Measurements from ENCODE around the gene TRAPPC2L. TPM values are rescaled to one million over a fixed set of nuclear protein-coding genes. Genes with fewer than 3 reads are reported as not detected.
A peak's percentile ranks its signal among the peaks of the same experiment; 100 is the strongest.

The TRAPPC2L gene
- total RNA-seq, 6 experiments from 2014 or later = 58.0 to 75.9 (median 65.6) TPM

DNA sequence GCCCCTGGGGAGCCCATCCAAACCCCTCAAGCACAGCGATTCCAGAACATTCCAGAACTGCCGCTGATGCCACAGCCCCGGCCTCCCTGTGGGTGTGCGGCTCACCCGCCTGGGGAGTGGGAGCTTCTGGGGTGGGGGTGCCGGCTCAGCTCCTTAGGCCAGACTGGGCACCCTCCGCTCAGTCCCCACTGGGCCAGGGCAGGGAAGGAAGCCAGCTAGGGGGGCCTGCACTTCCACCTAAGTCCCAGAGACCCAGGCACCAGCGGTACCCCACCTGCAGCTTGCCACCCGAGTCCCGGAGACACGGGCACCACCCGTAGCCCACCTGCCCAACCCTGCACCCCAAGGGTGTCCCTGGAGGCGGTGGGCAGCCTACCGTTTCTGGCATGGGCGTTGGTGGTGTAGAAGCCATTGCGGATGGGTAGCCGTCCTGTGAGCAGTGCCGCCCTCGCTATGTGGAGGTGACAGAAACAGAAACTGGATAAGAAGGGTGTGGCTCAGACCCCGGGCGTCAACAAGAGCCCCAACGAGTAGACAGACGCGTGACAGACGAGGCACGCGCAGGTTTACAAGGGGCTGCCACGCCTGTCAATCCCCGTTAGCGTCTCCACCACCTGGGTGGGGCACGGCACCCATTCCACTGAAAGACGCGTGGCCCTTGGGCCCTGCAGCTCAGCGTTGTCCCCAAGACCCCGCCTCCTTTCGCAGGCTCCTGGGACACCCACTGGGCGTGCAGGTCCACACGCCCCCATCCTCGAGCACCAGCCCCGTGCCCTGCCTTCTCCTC lies 15.2 kb upstream of the TRAPPC2L start:
- H3K27ac Mint-ChIP-seq = no peak overlapping the region
- H3K9me3 Mint-ChIP-seq = no peaks in the 10 kb centered on the region
- DNase-seq = no peak
- no peak overlapping the region for H3K4me3 Mint-ChIP-seq
- H3K36me3 Mint-ChIP-seq (ENCODE audit: low read depth) = no peaks in the 10 kb centered on the region
- H3K4me1 Mint-ChIP-seq (ENCODE audit: low read depth) = no peaks in the 10 kb centered on the region
- H3K27me3 Mint-ChIP-seq (ENCODE audit: insufficient read depth) = no peaks in the 10 kb centered on the region; the same call in none of the 2 replicates
- no peak for TF ChIP-seq CTCF (IDR thresholded peaks at IDR 0.05)

GRCh38 chr16:88842308-88842756 lies 14.6 kb upstream of the TRAPPC2L start:
- Mint-ChIP-seq H3K27ac (no peak overlapping the region), H3K4me3 (no peak overlapping the region), H3K27me3 (ENCODE audit: insufficient read depth) (no peaks in the 10 kb centered on the region; the same call in none of the 2 replicates), H3K9me3 (no peaks in the 10 kb centered on the region), H3K36me3 (ENCODE audit: low read depth) (no peaks in the 10 kb centered on the region), H3K4me1 (ENCODE audit: low read depth) (no peaks in the 10 kb centered on the region)
- no peak for TF ChIP-seq CTCF (IDR thresholded peaks at IDR 0.05)
- DNase-seq = no peak

GRCh38 chr16:88842806-88843205 lies 14.1 kb upstream of the TRAPPC2L start:
- no peak overlapping the region for H3K4me3 Mint-ChIP-seq
- H3K4me1 Mint-ChIP-seq (ENCODE audit: low read depth) = no peaks in the 10 kb centered on the region
- no peaks in the 10 kb centered on the region; the same call in none of the 2 replicates for H3K27me3 Mint-ChIP-seq (ENCODE audit: insufficient read depth)
- no peak for DNase-seq
- no peaks in the 10 kb centered on the region for H3K36me3 Mint-ChIP-seq (ENCODE audit: low read depth)
- H3K27ac Mint-ChIP-seq = no peak overlapping the region
- TF ChIP-seq CTCF (IDR thresholded peaks at IDR 0.05) = no peak
- no peaks in the 10 kb centered on the region for H3K9me3 Mint-ChIP-seq

- TF ChIP-seq CTCF (IDR thresholded peaks at IDR 0.05) = no peak
- no peak overlapping the region for H3K27ac Mint-ChIP-seq
- H3K27me3 Mint-ChIP-seq (ENCODE audit: insufficient read depth) = no peaks in the 10 kb centered on the region; the same call in none of the 2 replicates
- H3K9me3 Mint-ChIP-seq = no peaks in the 10 kb centered on the region
- H3K4me3 Mint-ChIP-seq = no peak overlapping the region
- DNase-seq = no peak
- no peaks in the 10 kb centered on the region for H3K36me3 Mint-ChIP-seq (ENCODE audit: low read depth)
- H3K4me1 Mint-ChIP-seq (ENCODE audit: low read depth) = no peaks in the 10 kb centered on the region
Measured at GRCh38 chr16:88843256-88843655, 13.7 kb upstream of the TRAPPC2L start.

DNA sequence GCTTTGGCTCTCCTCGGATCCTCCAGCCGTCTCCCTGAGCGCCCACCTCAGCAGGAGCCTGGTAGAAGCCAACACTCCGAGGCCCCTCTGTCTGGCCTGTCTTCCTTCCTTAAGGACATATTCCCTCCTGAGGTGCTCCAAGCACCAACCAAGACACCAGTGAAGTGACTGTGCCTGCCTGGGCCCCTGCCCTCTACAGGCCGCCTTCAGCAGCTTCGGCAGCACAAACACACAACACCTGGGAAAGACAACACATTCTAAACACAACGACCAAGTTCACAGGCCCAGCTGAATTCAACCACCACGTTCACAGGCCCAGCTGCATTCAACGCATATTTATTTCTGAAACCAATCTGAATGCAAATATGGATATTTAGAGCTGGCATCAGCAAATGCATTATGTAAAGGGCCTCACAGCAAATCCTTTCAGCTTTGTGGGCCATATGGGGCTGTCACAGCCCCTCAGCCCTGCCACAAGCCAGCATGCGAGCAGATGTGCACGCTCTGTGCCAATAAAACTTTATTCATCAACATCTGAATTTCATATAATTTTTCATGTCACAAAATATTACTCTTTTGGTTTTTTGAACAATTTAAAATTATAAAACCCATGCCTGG lies 12.4 kb upstream of the TRAPPC2L start:
- Mint-ChIP-seq H3K27me3 (ENCODE audit: insufficient read depth) (no peaks in the 10 kb centered on the region; the same call in none of the 2 replicates), H3K27ac (no peak overlapping the region), H3K4me1 (ENCODE audit: low read depth) (no peaks in the 10 kb centered on the region), H3K4me3 (no peak overlapping the region), H3K36me3 (ENCODE audit: low read depth) (no peaks in the 10 kb centered on the region), H3K9me3 (no peaks in the 10 kb centered on the region)
- no peak for DNase-seq
- TF ChIP-seq CTCF (IDR thresholded peaks at IDR 0.05) = peak; percentile 13; the same call in 1 of the 2 replicates
